NB4 (cell line): ENCODE measurements around the gene FRMD1.

Experiments
- DNase-seq: peaks from one replicate; pipeline ENCODE4 v3.0.0; 2010; ENCODE audit warnings: low read depth
- H3K4me3 ChIP-seq: one replicate; pipeline ENCODE4 v1.5.1; 2011; ENCODE audit warnings: mild to moderate bottlenecking, low read depth, low read length, moderate library complexity
- MAX ChIP-seq: IDR thresholded peaks from 2 replicates; pipeline ENCODE4 v1.6.1; 2011; ENCODE audit warnings: low read depth, low read length
- MYC ChIP-seq: IDR thresholded peaks from 2 replicates; pipeline ENCODE4 v1.6.1; 2011; ENCODE audit warnings: low read depth, low read length
- POLR2A ChIP-seq: IDR thresholded peaks from 2 replicates; pipeline ENCODE4 v1.6.1; 2011; ENCODE audit warnings: mild to moderate bottlenecking; ENCODE audit not compliant: insufficient read length; ENCODE audit errors: extremely low read depth
- TF ChIP-seq, protein P1 (sequence below): IDR thresholded peaks from one replicate; pipeline ENCODE4 v1.5.1; 2012; ENCODE audit warnings: low read depth, low read length

FRMD1 gene

GRCh38 chr6:168018664-168019063 is 60.3 kb downstream of the FRMD1 start:
- no peak for DNase-seq
- no peak overlapping the region for H3K4me3 ChIP-seq
- TF ChIP-seq, protein P1, sequence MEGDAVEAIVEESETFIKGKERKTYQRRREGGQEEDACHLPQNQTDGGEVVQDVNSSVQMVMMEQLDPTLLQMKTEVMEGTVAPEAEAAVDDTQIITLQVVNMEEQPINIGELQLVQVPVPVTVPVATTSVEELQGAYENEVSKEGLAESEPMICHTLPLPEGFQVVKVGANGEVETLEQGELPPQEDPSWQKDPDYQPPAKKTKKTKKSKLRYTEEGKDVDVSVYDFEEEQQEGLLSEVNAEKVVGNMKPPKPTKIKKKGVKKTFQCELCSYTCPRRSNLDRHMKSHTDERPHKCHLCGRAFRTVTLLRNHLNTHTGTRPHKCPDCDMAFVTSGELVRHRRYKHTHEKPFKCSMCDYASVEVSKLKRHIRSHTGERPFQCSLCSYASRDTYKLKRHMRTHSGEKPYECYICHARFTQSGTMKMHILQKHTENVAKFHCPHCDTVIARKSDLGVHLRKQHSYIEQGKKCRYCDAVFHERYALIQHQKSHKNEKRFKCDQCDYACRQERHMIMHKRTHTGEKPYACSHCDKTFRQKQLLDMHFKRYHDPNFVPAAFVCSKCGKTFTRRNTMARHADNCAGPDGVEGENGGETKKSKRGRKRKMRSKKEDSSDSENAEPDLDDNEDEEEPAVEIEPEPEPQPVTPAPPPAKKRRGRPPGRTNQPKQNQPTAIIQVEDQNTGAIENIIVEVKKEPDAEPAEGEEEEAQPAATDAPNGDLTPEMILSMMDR: no peak
- no peak for TF ChIP-seq MYC
- no peak for TF ChIP-seq POLR2A
- TF ChIP-seq MAX: no peak

DNA sequence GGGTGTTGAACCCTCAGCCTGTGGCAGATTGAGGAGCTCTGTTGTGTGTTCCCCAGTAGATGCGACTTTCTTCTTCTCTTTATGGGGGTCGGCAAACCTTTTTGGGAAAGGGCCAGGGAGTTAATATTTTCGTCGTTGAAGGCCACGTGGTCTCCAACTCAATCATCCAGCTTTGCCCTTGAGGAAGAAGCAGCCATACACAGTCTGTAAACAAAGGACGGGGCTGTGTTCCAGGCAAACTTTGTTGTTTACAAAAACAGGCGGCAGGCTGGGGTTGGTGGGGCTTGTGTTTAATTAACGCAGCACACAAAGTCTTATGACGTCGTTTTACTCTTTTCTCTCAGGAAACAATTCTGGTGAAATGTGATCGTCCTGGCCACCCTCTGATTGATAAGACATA is 61.4 kb downstream of the FRMD1 start:
- TF ChIP-seq POLR2A (no peak), MYC (no peak), MAX (no peak)
- TF ChIP-seq, protein P1: no peak
- no peak for DNase-seq
- H3K4me3 ChIP-seq: no peak overlapping the region

DNA sequence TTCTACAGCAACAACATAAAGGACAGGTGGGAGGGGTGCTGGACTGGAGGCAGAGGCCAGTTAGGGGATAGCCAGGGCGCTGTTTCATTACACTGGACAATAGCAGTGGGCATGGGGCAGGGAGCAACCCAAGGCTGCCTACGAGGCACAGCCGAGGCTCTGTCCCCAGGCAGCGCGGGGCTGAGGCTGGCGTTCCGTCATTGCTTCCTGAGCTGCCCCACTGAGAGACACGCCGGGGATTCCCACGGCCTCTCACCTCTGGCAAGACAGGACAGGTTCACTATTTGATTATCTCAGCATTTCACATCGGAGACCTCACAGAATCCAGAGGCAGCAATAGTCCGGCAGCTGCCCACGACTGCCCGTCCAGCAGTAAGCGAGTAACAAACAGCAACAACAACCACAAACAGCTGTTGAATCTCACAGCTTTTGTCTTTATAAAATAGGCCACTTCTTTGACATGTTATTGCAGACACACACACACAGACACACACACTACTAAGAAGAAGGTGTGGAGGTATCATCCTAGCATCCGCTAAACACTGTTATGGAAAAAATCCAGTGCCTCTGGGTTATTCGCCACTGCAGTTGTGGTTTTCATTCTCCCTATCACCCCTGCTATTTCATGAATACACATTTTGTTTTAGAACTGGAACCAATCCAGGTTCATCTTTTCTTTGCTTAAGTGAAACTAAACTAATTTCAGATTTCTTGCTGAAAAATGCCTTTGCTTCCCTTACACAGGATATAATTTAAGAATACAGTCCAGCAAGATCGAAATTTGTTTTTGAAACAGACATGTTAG is 62.1 kb downstream of the FRMD1 start:
- no peak overlapping the region for H3K4me3 ChIP-seq
- TF ChIP-seq MYC: no peak
- TF ChIP-seq, protein P1: no peak
- no peak for TF ChIP-seq POLR2A
- no peak for TF ChIP-seq MAX
- no peak for DNase-seq

GRCh38 chr6:168016176-168016620 is 62.8 kb downstream of the FRMD1 start:
- no peak for DNase-seq
- TF ChIP-seq POLR2A (no peak), MYC (no peak), MAX (no peak)
- TF ChIP-seq, protein P1: no peak
- H3K4me3 ChIP-seq: no peak overlapping the region

GRCh38 chr6:168015482-168016175 is 63.4 kb downstream of the FRMD1 start:
- H3K4me3 ChIP-seq: no peak overlapping the region
- no peak for DNase-seq
- TF ChIP-seq MYC (no peak), POLR2A (no peak), MAX (no peak)
- TF ChIP-seq, protein P1: no peak
